Measurements from ENCODE around the gene AGAP2.

AGAP2 gene

DNA sequence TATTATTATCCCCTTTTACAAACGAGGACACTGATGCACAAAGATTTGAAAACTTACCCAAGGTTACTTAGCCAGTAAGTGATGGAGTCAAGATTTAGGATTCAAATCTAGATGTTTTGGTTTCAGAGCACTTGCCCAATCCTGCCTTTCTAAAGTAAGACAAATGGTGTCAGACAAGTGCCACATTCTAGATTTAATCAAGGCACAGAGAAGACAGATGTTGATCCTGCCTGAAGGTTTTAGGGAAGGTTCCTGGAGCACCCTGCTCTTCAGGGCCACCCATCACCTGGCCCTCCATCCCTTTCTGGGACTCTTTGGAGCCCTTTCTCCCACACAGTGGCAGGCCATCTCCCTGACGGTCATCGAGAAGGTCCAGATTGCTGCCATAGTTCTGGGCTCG lies 19.2 kb upstream of the AGAP2 start:
- TF ChIP-seq, protein P1, sequence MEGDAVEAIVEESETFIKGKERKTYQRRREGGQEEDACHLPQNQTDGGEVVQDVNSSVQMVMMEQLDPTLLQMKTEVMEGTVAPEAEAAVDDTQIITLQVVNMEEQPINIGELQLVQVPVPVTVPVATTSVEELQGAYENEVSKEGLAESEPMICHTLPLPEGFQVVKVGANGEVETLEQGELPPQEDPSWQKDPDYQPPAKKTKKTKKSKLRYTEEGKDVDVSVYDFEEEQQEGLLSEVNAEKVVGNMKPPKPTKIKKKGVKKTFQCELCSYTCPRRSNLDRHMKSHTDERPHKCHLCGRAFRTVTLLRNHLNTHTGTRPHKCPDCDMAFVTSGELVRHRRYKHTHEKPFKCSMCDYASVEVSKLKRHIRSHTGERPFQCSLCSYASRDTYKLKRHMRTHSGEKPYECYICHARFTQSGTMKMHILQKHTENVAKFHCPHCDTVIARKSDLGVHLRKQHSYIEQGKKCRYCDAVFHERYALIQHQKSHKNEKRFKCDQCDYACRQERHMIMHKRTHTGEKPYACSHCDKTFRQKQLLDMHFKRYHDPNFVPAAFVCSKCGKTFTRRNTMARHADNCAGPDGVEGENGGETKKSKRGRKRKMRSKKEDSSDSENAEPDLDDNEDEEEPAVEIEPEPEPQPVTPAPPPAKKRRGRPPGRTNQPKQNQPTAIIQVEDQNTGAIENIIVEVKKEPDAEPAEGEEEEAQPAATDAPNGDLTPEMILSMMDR (IDR thresholded peaks at IDR 0.05; ENCODE audit: insufficient read depth, low read depth, low read length, missing control alignments) = no peak
- DNase-seq (ENCODE audit: low read depth) = no peak
- H3K4me3 ChIP-seq (ENCODE audit: low read length) = no peak overlapping the region

DNA sequence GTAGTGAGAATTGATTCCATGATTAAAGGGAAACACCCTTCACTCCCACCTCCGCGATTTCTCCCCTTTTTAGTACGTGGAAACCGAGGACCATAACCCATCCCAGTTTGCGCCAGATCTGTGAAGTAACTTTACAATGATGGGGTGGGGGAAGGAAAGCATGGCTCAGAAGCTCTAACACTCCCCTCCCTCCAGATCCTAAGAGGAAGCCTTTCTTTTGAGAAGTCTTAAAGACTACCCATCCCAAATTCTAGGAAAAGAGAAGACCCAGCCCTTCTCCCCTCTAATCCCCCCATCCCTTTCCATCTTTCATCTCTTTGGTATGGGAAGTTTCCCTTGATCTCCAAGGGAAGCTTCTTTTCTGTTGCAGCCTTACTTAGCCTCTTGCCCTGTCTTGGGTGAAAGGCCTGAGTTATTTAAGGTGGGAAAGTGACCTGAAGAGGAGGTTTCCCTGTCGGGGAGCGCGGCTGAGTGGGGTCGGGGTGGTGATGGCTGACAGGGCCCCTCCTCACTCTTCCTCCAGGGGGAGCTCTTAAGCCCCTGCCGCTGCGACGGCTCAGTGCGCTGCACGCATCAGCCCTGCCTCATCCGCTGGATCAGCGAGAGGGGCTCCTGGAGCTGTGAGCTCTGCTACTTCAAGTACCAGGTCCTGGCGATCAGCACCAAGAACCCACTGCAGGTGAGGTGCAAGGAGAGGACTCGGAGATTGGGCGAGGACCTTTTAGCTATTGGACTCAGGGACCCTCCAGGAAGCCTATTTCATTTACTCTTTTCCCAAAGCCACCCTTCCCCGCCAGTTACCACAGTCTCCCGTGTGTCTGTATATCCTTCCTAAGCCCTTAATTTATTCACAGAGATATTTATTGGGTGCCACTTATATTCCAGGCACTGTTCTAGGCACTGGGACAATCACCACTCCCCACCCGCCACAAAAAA lies 18.1 kb upstream of the AGAP2 start:
- H3K4me3 ChIP-seq (ENCODE audit: low read length) = peak overlapping the region; percentile 49
- TF ChIP-seq, protein P1 (IDR thresholded peaks at IDR 0.05; ENCODE audit: insufficient read depth, low read depth, low read length, missing control alignments) = peak; percentile 82
- DNase-seq (ENCODE audit: low read depth) = peak; percentile 60

GRCh38 chr12:57755454-57756372 lies 17.2 kb upstream of the AGAP2 start:
- peak overlapping the region; percentile 49 for H3K4me3 ChIP-seq (ENCODE audit: low read length)
- TF ChIP-seq, protein P1 (IDR thresholded peaks at IDR 0.05; ENCODE audit: insufficient read depth, low read depth, low read length, missing control alignments) = no peak
- peak; percentile 35 for DNase-seq (ENCODE audit: low read depth)

- H3K4me3 ChIP-seq (ENCODE audit: low read length) = peak overlapping the region; percentile 49
- TF ChIP-seq, protein P1 (IDR thresholded peaks at IDR 0.05; ENCODE audit: insufficient read depth, low read depth, low read length, missing control alignments) = no peak
Measured at GRCh38 chr12:57755194-57755453, 16.6 kb upstream of the AGAP2 start.

DNA sequence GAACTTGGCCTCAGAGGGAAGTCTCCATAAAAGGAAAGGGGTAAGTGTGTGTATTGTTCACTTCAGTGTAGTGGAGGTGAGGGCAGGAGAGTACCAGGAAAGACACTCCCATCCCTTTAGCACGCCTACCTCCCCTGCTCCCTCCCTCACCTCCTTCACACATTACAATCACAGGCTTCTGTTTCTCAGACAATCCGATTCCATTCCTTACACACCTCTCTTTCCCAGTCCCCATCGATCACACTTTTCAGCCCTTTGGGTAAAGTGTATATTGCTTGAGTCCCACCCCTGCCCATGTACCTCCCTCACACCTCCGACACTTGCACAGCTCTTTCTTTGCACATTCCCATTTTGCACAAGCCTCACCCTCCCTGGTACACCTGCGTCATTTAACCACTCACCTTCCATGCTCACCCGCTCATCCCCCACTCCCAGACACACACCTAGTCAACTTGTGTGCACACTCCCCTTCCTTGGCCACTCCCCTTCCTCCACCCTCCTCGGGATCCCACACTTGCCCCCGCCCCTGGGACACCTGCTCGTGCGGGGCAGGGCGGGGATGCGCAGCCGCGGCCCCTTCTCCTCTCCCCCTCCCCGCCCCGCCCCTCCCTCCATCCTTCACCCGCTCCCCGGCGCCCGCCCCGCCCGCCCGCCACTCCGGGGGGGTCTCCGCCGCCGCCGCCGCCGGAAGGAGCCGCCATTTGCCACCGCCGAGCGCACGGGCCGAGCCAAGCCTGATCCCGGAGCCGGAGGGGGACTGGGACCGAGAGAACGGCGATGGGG lies 16.1 kb upstream of the AGAP2 start, which contains the start of gene MARCHF9:
TSS of gene MARCHF9 (plus strand) at position 693 of the 783 bp plus-strand sequence. CDS start 426 bp downstream, outside the sequence.
- TF ChIP-seq, protein P1 (IDR thresholded peaks at IDR 0.05; ENCODE audit: insufficient read depth, low read depth, low read length, missing control alignments) = no peak
- peak within 1 kb of the TSS; percentile 49 for H3K4me3 ChIP-seq (ENCODE audit: low read length)
- DNase-seq (ENCODE audit: low read depth) = peak; percentile 89

More at GRCh38 chr12:57755194-57755453, 16.6 kb upstream of the AGAP2 start:
- no peak for DNase-seq (ENCODE audit: low read depth)

- H3K4me3 ChIP-seq (ENCODE audit: low read length) = no peak overlapping the region
- TF ChIP-seq, protein P1 (IDR thresholded peaks at IDR 0.05; ENCODE audit: insufficient read depth, low read depth, low read length, missing control alignments) = no peak
- DNase-seq (ENCODE audit: low read depth) = no peak
Measured at GRCh38 chr12:57753756-57754337, 15.3 kb upstream of the AGAP2 start.
